Neural crest cell (in vitro differentiated cells): ENCODE data around the gene BCAP29. TPM values are rescaled to one million over a fixed set of nuclear protein-coding genes. Genes with fewer than 3 reads are reported as not detected.
A peak's percentile ranks its signal among the peaks of the same experiment; 100 is the strongest.

Experiments
- DNase-seq: peaks from one replicate; pipeline ENCODE4 v3.0.0; 2021; ENCODE audit warnings: low read depth, mixed read lengths, low spot score
- H3K27ac Mint-ChIP-seq: one replicate; pipeline ENCODE4 v1.8.0; 2021; ENCODE audit warnings: mild to moderate bottlenecking, mixed read lengths; ENCODE audit not compliant: unreplicated experiment
- H3K27me3 Mint-ChIP-seq: 2 replicates; pipeline ENCODE4 v1.8.0; 2021; ENCODE audit warnings: low read depth, mild to moderate bottlenecking, mixed read lengths
- H3K36me3 Mint-ChIP-seq: 2 replicates; pipeline ENCODE4 v1.8.0; 2021; ENCODE audit warnings: low read depth, mild to moderate bottlenecking, mixed read lengths
- H3K4me1 Mint-ChIP-seq: 2 replicates; pipeline ENCODE4 v1.8.0; 2021; ENCODE audit warnings: mixed read lengths
- H3K4me3 Mint-ChIP-seq: one replicate; pipeline ENCODE4 v1.8.0; 2021; ENCODE audit warnings: mild to moderate bottlenecking, mixed read lengths
- H3K9me3 Mint-ChIP-seq: 2 replicates; pipeline ENCODE4 v1.8.0; 2021; ENCODE audit warnings: mixed read lengths
- CTCF ChIP-seq: fragments of 200-600 bp; sonication (generic); conservative IDR thresholded peaks from 2 replicates; pipeline ENCODE4 v1.5.0; 2021; ENCODE audit warnings: antibody characterized with exemption, mild to moderate bottlenecking
- total RNA-seq: library from RNA; stranded (reverse); gene quantifications from 2 replicates; pipeline ENCODE4 v1.2.1, GENCODE V29; 2021

Gene BCAP29
- total RNA-seq, 1 donor from 2014 or later = 34.2 TPM

- Mint-ChIP-seq H3K4me1 (no peaks in the 10 kb centered on the region), H3K36me3 (no peaks in the 10 kb centered on the region), H3K4me3 (no peak overlapping the region), H3K9me3 (no peaks in the 10 kb centered on the region), H3K27me3 (no peaks in the 10 kb centered on the region), H3K27ac (no peak overlapping the region)
- DNase-seq = no peak
- no peak for TF ChIP-seq CTCF
Observed at GRCh38 chr7:107573537-107573936, 6.5 kb upstream of the BCAP29 start.

GRCh38 chr7:107579554-107579884 is 527 bp upstream of the BCAP29 start:
- no peak for TF ChIP-seq CTCF
- DNase-seq = no peak
- no peaks in the 10 kb centered on the region for H3K9me3 Mint-ChIP-seq
- peak overlapping the region; percentile 96 for H3K4me3 Mint-ChIP-seq
- H3K36me3 Mint-ChIP-seq = no peaks in the 10 kb centered on the region
- H3K27ac Mint-ChIP-seq = peak overlapping the region; percentile 97
- H3K27me3 Mint-ChIP-seq = no peaks in the 10 kb centered on the region
- H3K4me1 Mint-ChIP-seq = peaks cover 19% of the 10 kb centered on the region

- peak overlapping the region; percentile 90 for H3K4me3 Mint-ChIP-seq
- H3K4me1 Mint-ChIP-seq = peaks cover 19% of the 10 kb centered on the region
- H3K36me3 Mint-ChIP-seq = no peaks in the 10 kb centered on the region
- peak; percentile 12 for TF ChIP-seq CTCF
- DNase-seq = no peak
- H3K27ac Mint-ChIP-seq = peak overlapping the region; percentile 75
- H3K9me3 Mint-ChIP-seq = no peaks in the 10 kb centered on the region
- no peaks in the 10 kb centered on the region for H3K27me3 Mint-ChIP-seq
Observed at GRCh38 chr7:107580716-107581383, 804 bp downstream of the BCAP29 start.

GRCh38 chr7:107581387-107582013 is 1.5 kb downstream of the BCAP29 start:
- no peaks in the 10 kb centered on the region for H3K36me3 Mint-ChIP-seq
- DNase-seq = no peak
- TF ChIP-seq CTCF = no peak
- no peaks in the 10 kb centered on the region for H3K27me3 Mint-ChIP-seq
- H3K27ac Mint-ChIP-seq = no peak overlapping the region
- H3K4me3 Mint-ChIP-seq = peak overlapping the region; percentile 90
- peaks cover 19% of the 10 kb centered on the region for H3K4me1 Mint-ChIP-seq
- H3K9me3 Mint-ChIP-seq = no peaks in the 10 kb centered on the region

- Mint-ChIP-seq H3K4me3 (peak overlapping the region; percentile 54), H3K27ac (no peak overlapping the region), H3K9me3 (no peaks in the 10 kb centered on the region), H3K36me3 (no peaks in the 10 kb centered on the region), H3K4me1 (peaks cover 19% of the 10 kb centered on the region), H3K27me3 (no peaks in the 10 kb centered on the region)
- TF ChIP-seq CTCF = no peak
- DNase-seq = no peak
Observed at GRCh38 chr7:107582875-107583274, 2.8 kb downstream of the BCAP29 start.
